SK-MEL-5 (cell line): ENCODE results near the gene APOC3. TPM values are rescaled to one million over a fixed set of nuclear protein-coding genes. Genes with fewer than 3 reads are reported as not detected.

Experiments used
- DNase-seq: peaks from one replicate; pipeline ENCODE4 v3.0.0-alpha.2; 2016; ENCODE audit warnings: low read depth, low spot score
- in situ Hi-C: cut with HindIII; loops from 2 replicates; pipeline ENCODE4 v1.10.0; 2016; ENCODE audit warnings: low sequenced_read_pairs, high pct_unique_total_duplicates, low pct_unique_long_range_greater_than_20kb
- total RNA-seq: library from RNA; depleted of rRNA; stranded (reverse); fragments of >200 nt; shearing (Covaris generic); gene quantifications from 2 replicates; pipeline ENCODE4 v1.2.3, GENCODE V29; 2014; rRNA removed

Gene APOC3
- total RNA-seq, 1 experiment from 2014 or later: not detected

DNA sequence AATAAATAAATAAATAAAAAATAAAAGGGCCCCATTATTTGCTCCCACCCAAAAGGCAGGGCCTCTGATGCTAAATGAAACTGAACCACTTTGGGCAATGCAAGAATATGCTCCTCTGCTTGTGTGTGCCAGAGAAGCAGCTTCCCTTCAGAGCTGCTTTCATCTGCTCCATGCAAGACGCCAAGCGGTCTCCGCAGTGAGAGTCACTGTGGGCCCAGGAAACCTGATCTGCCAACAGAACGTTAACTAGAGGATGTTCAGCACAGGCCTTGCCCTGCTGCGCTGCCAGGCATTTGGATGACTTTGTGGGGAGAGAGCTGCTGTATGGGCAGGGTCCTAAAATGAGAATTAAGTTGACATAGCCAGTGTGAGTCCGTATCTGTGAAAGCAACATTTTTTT lies 51.4 kb downstream of the APOC3 start:
- DNase-seq: no peak
- in situ Hi-C loops: no loop called here

DNA sequence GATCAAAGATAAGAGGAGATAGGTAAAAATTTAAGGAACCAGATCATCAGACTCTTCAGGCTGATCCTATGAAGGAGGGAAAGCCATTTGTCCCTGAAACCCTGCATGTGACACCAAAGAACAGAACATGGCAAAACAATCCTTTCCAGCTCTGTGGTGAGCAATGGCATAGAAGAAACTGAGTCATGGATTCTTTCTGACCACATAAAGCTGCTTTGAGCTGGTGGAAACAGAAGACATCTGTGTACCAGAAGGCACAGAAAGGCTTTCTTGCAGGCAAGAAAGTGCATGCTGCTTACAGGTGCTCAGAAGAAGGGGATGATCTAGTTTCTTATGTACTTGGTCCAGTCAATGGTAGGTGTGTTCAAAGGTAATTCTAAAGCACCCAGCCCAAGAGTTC lies 52.7 kb downstream of the APOC3 start:
- in situ Hi-C loops: no loop called here
- peak; percentile 36 for DNase-seq

Other genes starting within 250 kb of the APOC3 start
- gene BUD13, start 56.9 kb upstream of the APOC3 start, total RNA-seq: 11.7 and 14.3 TPM in 2 replicates
- gene ZPR1, start 41.9 kb upstream of the APOC3 start, total RNA-seq: 70.7 and 71.9 TPM in 2 replicates
- gene APOA5, start 38.0 kb upstream of the APOC3 start, total RNA-seq: not detected in 2 replicates
- gene APOA4, start 6.6 kb upstream of the APOC3 start, total RNA-seq: not detected in 2 replicates
- gene APOA1, start 7.7 kb downstream of the APOC3 start, total RNA-seq: not detected in 2 replicates